ENCODE measurements around the gene PATJ. TPM values are rescaled to one million over a fixed set of nuclear protein-coding genes. Genes with fewer than 3 reads are reported as not detected.

PATJ gene
- total and polyA plus RNA-seq, 8 donors, result 14.8 to 45.4 (median 27.9) TPM

GRCh38 chr1:62113507-62113906, 371.2 kb downstream of the PATJ start:
- no peak for ATAC-seq
- TF ChIP-seq CTCF (IDR thresholded peaks at IDR 0.05), result no peak
- intact Hi-C loops (cut with DNase I), result no loop called here

GRCh38 chr1:62117018-62117750, 374.9 kb downstream of the PATJ start:
- intact Hi-C loops (cut with DNase I), result no loop called here
- H3K27me3 ChIP-seq, result no peaks in the 10 kb centered on the region
- H3K27ac ChIP-seq, result no peak overlapping the region
- no peak overlapping the region for H3K4me3 ChIP-seq
- no peak for FAIRE-seq
- H3K36me3 ChIP-seq, result no peaks in the 10 kb centered on the region
- no peak for DNase-seq
- no peaks in the 10 kb centered on the region for H3K9me3 ChIP-seq
- H3K4me1 ChIP-seq, result no peaks in the 10 kb centered on the region
- TF ChIP-seq CTCF (IDR thresholded peaks at IDR 0.05), result no peak
- 93 to 96% methylated on average over 6 of the region's 6 CpGs for WGBS, 2 donors
- no peak for ATAC-seq

More at GRCh38 chr1:62113507-62113906, 371.2 kb downstream of the PATJ start:
- Histone ChIP-seq H3K4me1 (no peaks in the 10 kb centered on the region), H3K9me3 (no peaks in the 10 kb centered on the region), H3K27me3 (no peaks in the 10 kb centered on the region), H3K27ac (no peak overlapping the region), H3K4me3 (no peak overlapping the region), H3K36me3 (no peaks in the 10 kb centered on the region)
- FAIRE-seq (no peak), DNase-seq (no peak)

- H3K9me3 ChIP-seq, result no peaks in the 10 kb centered on the region
- H3K4me1 ChIP-seq, result no peaks in the 10 kb centered on the region
- H3K4me3 ChIP-seq, result no peak overlapping the region
- ATAC-seq (no peak), FAIRE-seq (no peak), DNase-seq (no peak)
- H3K36me3 ChIP-seq, result peaks cover 0 to 11% (median 0%) of the 10 kb centered on the region in 3 donors
- no peaks in the 10 kb centered on the region for H3K27me3 ChIP-seq
- TF ChIP-seq CTCF (IDR thresholded peaks at IDR 0.05), result no peak
- H3K27ac ChIP-seq, result no peak overlapping the region
- WGBS, 2 donors, result 94 to 95% methylated on average over 5 of the region's 5 CpGs
- intact Hi-C loops (cut with DNase I), result no loop called here
Observed at GRCh38 chr1:62126579-62127290, 384.5 kb downstream of the PATJ start.

- no peaks in the 10 kb centered on the region for H3K4me1 ChIP-seq
- H3K4me3 ChIP-seq, result no peak overlapping the region
- FAIRE-seq, result no peak
- H3K9me3 ChIP-seq, result no peaks in the 10 kb centered on the region
- no peaks in the 10 kb centered on the region for H3K27me3 ChIP-seq
- no peak for TF ChIP-seq CTCF (IDR thresholded peaks at IDR 0.05)
- peaks cover 0 to 11% (median 0%) of the 10 kb centered on the region in 3 donors for H3K36me3 ChIP-seq
- intact Hi-C loops (cut with DNase I), result no loop called here
- WGBS, 2 donors, result 91 to 93% methylated on average over 14 of the region's 14 CpGs
- DNase-seq, result no peak
- no peak overlapping the region for H3K27ac ChIP-seq
- no peak for ATAC-seq
Observed at GRCh38 chr1:62128745-62129144, 386.5 kb downstream of the PATJ start.
